ENCODE data around the gene ITGB8.

Gene ITGB8

GRCh38 chr7:20464891-20465290 lies 134.2 kb downstream of the ITGB8 start:
- no peak for DNase-seq (ENCODE audit: low read depth in 2 of 2)
